Daoy (cell line): ENCODE results near the gene RPS16. TPM values are rescaled to one million over a fixed set of nuclear protein-coding genes. Genes with fewer than 3 reads are reported as not detected.
A peak's percentile ranks its signal among the peaks of the same experiment; 100 is the strongest.

Experiments used
- DNase-seq: peaks from one replicate; pipeline ENCODE4 v3.0.0-alpha.2; 2015; ENCODE audit warnings: low read depth
- total RNA-seq: library from RNA; depleted of rRNA; stranded (reverse); fragments of >200 nt; shearing (Covaris generic); gene quantifications from 2 replicates; pipeline ENCODE4 v1.2.3, GENCODE V29; 2014

Gene RPS16
- total RNA-seq, 1 experiment from 2014 or later, result 71.8 TPM

- peak; percentile 35 for DNase-seq
Observed at GRCh38 chr19:39407660-39408391, 27.9 kb downstream of the RPS16 start.

- DNase-seq, result no peak
Observed at GRCh38 chr19:39407410-39407659, 28.4 kb downstream of the RPS16 start.

GRCh38 chr19:39406656-39407409, 28.9 kb downstream of the RPS16 start, which contains the start of gene ZFP36:
Gene ZFP36 (plus strand): TSS chr19:39406847. CDS start chr19:39406905, 58 bp downstream.
- DNase-seq, result peak; percentile 87

GRCh38 chr19:39405958-39406655, 29.6 kb downstream of the RPS16 start:
- no peak for DNase-seq

GRCh38 chr19:39405261-39405957, 30.3 kb downstream of the RPS16 start:
- no peak for DNase-seq

- DNase-seq, result peak; percentile 93
Observed at GRCh38 chr19:39403331-39404312, 32.1 kb downstream of the RPS16 start.

- peak; percentile 89 for DNase-seq
Observed at GRCh38 chr19:39402346-39403300, 33.1 kb downstream of the RPS16 start.

GRCh38 chr19:39401549-39402345, 34.0 kb downstream of the RPS16 start:
- DNase-seq, result peak; percentile 71

GRCh38 chr19:39401070-39401548, 34.6 kb downstream of the RPS16 start:
- no peak for DNase-seq

GRCh38 chr19:39400061-39400460, 35.7 kb downstream of the RPS16 start:
- no peak for DNase-seq

GRCh38 chr19:39399668-39400050, 36.1 kb downstream of the RPS16 start:
- DNase-seq, result no peak

GRCh38 chr19:39398297-39398864, 37.4 kb downstream of the RPS16 start:
- DNase-seq, result peak; percentile 83

- DNase-seq, result peak; percentile 87
Observed at GRCh38 chr19:39397360-39398296, 38.1 kb downstream of the RPS16 start.

GRCh38 chr19:39390751-39391437, 44.9 kb downstream of the RPS16 start, which contains the start of the genes MED29 and PAF1:
Gene MED29 (plus strand): TSS chr19:39391378. CDS start chr19:39391423, 45 bp downstream.
Gene PAF1 (minus strand): TSS chr19:39391106. CDS start chr19:39390864, 242 bp downstream.
- DNase-seq, result peak; percentile 100

GRCh38 chr19:39390451-39390750, 45.3 kb downstream of the RPS16 start:
- no peak for DNase-seq

GRCh38 chr19:39389631-39390414, 45.9 kb downstream of the RPS16 start:
- no peak for DNase-seq
